Left renal cortex interstitium (tissue), 4 donors: ENCODE results near the gene CSGALNACT2. TPM values are rescaled to one million over a fixed set of nuclear protein-coding genes. Genes with fewer than 3 reads are reported as not detected.

ENCODE experiments used
- DNase-seq, 4 donors: peaks; one replicate each; pipeline ENCODE4 v3.0.0-alpha.2; 2013; ENCODE audit warnings: low read depth in 4 of 4, low spot score in 2 of 4, missing footprints in 1 of 4
- polyA plus RNA-seq, 4 donors: library from polyadenylated mRNA; unstranded; fragments of 120-200 nt; gene quantifications; one replicate each; pipeline ENCODE4 v1.2.1, GENCODE V29; 2013; ENCODE audit not compliant: insufficient read length in 4 of 4

Gene CSGALNACT2
- polyA plus RNA-seq, 4 donors: 17.6 to 21.5 (median 18.6) TPM

- no peak for DNase-seq
Observed at GRCh38 chr10:43225004-43225786, 87.0 kb downstream of the CSGALNACT2 start.

DNA sequence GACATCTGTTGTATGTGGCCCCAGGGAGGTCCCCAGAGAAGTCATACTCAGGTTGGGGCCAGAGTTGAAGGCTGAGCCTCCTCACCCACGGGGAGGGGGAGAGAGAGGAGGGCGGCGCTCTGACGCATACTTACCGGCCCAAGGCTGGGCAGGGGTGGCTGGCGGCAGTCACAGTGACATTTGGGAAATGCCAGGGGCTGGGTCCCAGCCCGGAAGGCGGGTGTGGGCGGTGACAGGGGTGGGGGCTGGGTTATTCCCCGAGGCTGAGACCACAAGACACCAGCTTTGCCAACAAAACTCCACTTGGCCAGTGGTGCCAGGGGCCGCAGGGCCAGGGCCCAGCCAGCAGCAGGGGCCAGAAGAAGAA lies 87.5 kb downstream of the CSGALNACT2 start:
- no peak for DNase-seq

GRCh38 chr10:43226441-43226840 lies 88.2 kb downstream of the CSGALNACT2 start:
- DNase-seq: no peak

DNA sequence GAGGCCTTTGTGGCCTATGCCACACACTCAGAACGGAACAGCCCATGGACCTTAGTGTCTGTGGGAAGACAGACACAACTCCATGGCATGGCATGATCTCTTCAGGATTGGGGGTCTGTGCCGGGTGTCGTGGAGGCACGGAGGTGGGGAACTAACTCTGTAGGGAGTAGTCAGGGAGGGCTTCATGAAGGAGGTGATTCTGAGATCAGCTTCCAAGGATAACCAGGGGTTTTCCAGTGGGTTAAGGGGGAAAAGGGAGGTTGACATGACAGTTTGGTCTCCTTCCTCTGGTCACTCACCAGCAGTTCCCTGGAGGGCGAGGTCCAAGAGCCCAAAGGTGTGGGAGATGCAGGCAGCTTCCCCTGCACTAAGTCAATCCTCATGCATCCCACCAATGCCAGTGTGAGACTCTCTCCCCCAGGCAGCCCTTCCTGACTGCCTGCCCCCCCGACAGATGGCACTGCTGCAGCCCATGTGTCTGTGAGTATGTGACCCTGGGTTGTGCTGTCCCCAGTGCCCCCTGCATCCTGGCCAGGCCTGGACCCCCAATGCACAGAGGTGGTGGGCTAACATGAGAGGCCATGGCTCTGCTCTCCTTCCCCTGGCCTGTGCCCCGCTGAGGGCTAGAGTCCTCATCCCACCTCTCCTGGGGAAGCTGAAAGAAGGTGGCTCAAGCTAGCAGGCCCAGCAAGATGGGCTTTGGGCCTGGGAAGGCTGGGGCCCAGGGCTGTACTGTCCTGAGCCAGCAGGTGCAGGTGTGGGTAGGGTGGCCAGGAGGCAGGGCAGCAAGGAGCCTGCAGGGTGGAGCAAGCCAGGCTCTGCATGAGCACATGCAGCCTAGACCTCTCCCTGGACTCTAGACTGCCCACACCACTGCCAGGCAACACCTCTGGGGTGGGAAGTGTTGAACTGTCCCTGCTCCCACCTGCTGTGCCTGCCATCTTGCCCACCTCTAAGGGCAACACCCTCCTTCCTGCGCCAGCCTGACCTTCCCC lies 88.9 kb downstream of the CSGALNACT2 start:
- DNase-seq: no peak

GRCh38 chr10:43227911-43228782 lies 89.9 kb downstream of the CSGALNACT2 start:
- DNase-seq: no peak

- DNase-seq: no peak
Observed at GRCh38 chr10:43228783-43229207, 90.5 kb downstream of the CSGALNACT2 start.

- DNase-seq: no peak
Observed at GRCh38 chr10:43229208-43230061, 91.2 kb downstream of the CSGALNACT2 start.

DNA sequence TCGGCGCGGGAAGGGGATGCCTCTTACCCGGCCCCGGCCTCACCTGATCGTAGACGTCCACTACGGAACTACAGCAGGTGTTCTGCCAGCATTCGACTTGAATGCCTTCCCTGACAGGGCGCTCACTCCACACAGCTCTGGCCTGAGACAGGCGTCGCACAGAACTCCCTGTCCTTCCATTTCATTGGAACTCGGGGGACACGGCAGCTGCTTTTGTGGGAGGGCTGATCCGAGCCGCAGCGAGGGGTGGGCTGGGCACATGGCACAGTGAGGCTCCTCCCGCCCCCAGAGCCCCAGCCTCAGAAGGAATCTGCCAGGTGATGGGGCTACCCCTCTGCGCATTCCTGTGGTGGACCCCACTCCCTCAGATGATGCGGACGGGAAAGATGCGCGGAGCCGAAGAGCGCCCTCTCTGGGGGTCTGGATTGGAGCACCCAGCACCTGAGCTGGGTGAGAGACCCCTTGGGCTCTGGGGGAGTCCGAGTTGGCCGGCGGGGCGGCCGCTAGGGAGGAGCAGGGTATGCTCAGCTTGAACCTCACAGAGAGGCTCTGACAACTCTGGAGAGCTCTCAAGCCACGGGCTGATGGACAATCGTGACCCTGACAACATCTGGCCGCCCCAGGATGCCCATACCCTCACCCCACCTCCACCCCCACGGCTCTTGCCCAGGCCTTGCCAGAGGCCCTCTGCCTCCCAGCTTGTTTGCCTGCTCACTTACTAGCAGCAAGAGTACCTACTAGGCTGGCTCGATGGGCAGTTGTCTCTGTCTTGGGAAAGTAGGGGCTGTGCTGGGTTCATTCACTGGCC lies 92.1 kb downstream of the CSGALNACT2 start:
- no peak for DNase-seq

DNA sequence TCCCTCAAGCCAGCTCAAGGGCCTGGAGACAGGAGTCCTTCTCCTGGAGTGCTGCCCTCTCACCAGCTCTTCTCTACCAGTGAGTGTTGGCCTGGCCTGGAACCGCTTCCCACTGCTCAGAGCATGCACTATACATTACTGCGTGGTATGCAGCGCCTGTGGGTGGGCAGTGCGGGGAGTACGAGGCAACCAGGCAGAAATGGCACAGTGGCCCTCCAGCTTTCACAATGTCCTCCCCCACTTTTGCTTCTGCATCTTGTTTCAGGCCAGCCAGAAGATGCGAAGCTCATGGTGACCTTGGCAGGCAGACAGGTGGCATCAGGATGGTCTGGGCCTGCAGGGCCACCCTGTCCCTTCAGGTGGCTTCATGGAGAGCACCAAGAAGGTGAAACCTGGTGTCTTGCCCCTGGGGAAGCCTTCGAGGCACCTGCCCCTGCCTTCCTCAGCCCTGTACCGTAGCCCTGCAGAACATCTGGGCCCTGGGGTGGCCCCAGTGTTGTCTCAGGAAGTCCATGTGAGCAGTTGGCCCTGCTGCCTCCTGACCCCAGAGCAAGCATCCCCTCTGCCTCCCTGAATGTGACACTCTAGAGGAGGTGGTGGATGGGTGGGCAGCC lies 92.8 kb downstream of the CSGALNACT2 start:
- no peak for DNase-seq

- DNase-seq: no peak
Observed at GRCh38 chr10:43231523-43232078, 93.4 kb downstream of the CSGALNACT2 start.

DNA sequence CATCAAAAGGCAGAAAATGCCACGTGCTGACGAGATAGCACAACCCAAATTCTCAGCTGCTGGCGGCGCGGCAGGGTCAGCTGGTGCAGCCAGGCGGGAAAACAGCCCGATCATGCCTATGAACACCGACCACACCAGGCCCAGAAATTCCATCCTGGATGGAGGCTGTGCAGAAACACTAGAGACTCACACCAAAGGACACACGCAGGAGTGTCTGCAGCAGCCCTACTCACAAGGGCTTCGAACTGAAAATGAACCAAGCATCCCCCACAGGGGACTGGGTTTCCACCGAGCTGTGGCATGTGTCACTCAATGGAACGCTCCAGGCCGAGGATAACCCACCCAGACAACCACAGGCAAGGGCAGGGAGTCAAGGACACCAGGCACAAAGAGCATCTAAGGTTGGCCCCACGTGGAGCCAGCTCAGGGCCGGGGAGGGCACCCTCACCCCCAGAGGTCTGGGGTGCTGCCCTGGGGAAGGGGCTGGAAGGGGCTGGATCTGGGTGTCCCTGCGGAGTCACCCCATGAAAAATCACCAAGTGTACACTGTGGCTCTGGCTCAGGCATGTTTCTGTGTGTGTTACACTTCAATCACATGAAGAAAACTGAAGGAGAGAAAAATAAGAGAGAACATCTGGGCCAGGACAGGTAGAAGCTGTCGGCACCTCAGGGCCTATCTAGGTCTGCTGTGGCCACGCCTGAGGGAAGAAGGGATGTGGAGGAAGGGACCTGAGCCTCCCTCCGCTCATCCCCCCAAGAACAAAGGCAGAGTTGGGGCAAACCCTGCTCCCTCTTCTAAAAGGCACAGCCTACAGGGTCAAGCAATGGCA lies 95.6 kb downstream of the CSGALNACT2 start:
- DNase-seq: no peak

- no peak for DNase-seq
Observed at GRCh38 chr10:43234471-43235041, 96.3 kb downstream of the CSGALNACT2 start.

Other genes starting within 250 kb of the CSGALNACT2 start
- gene RET, start 61.4 kb upstream of the CSGALNACT2 start, polyA plus RNA-seq: 10 to 100 TPM; 15.9 to 30.3 (median 22.8) TPM
- 1 to 10 TPM; 1.3 to 1.9 (median 1.7) TPM for gene RASGEF1A, start 128.6 kb downstream of the CSGALNACT2 start, polyA plus RNA-seq
- gene FXYD4, start 233.2 kb downstream of the CSGALNACT2 start, polyA plus RNA-seq: 1 to 10 TPM in 1 of 4 donors, under 1 TPM in 2, not detected in 1; 0.41 to 1.5 (median 0.52) TPM